K562 (cell line): ENCODE results near the gene RERE. TPM values are rescaled to one million over a fixed set of nuclear protein-coding genes. Genes with fewer than 3 reads are reported as not detected.

Experiments
- CBX3 ChIP-seq, 2 experiments: IDR thresholded peaks; 1 replicate in 1 of 2; 2 replicates in 1 of 2; pipeline ENCODE4 v1.6.1; 2012; ENCODE audit warnings: inconsistent platforms in 2 of 2, low read length in 2 of 2, borderline replicate concordance in 1 of 2, control low read depth in 1 of 2
- CEBPB ChIP-seq: fragments of 450-650 bp; IDR thresholded peaks from 2 replicates; pipeline ENCODE4 v1.6.1; 2016; ENCODE audit warnings: missing genetic modification characterization, missing compliant biosample characterization
- DACH1 ChIP-seq: fragments of 450-650 bp; IDR thresholded peaks from 2 replicates; pipeline ENCODE4 v1.6.1; 2018; ENCODE audit not compliant: partially characterized antibody
- DMBX1 ChIP-seq: fragments of 250-450 bp; sonication (Bioruptor Pico); IDR thresholded peaks from 2 replicates; pipeline ENCODE4 v1.8.0; 2022; ENCODE audit warnings: inconsistent platforms, mild to moderate bottlenecking, moderate library complexity, borderline replicate concordance
- ESRRB ChIP-seq: fragments of 250-450 bp; sonication (Bioruptor Pico); IDR thresholded peaks from 2 replicates; pipeline ENCODE4 v1.5.0; 2020; ENCODE audit warnings: mild to moderate bottlenecking, moderate library complexity, borderline replicate concordance
- GATA2 ChIP-seq: sonication (generic); formaldehyde crosslinking; IDR thresholded peaks from 2 replicates; pipeline ENCODE4 v1.4.0; 2020; ENCODE audit warnings: mild to moderate bottlenecking, missing genetic modification reagents
- HDAC1 ChIP-seq, 2 experiments: fragments of 450-650 bp; IDR thresholded peaks; 2 replicates each; pipeline ENCODE4 v1.6.1; 2016 to 2017; ENCODE audit warnings: inconsistent platforms in 1 of 2, mild to moderate bottlenecking in 1 of 2, moderate library complexity in 1 of 2
- KDM4B ChIP-seq, 2 experiments: fragments of 450-650 bp in 1 of 2; sonication (generic) in 1 of 2; IDR thresholded peaks; 2 replicates each; pipeline ENCODE4 v1.6.1; 2016 to 2017; ENCODE audit warnings: borderline replicate concordance in 2 of 2, antibody characterized with exemption in 1 of 2, low read depth in 1 of 2, mild to moderate bottlenecking in 1 of 2
- MYBL2 ChIP-seq, 2 experiments: fragments of 450-650 bp in 1 of 2; sonication (generic) in 1 of 2; formaldehyde crosslinking in 1 of 2; IDR thresholded peaks; 2 replicates each; pipeline versions ENCODE4 v1.6.1 to v1.8.1; 2017 to 2022; ENCODE audit warnings: borderline replicate concordance in 1 of 2, inconsistent platforms in 1 of 2, low read depth in 1 of 2, mild to moderate bottlenecking in 1 of 2, missing genetic modification reagents in 1 of 2, moderate library complexity in 1 of 2
- NCOR1 ChIP-seq: fragments of 450-650 bp; IDR thresholded peaks from 2 replicates; pipeline ENCODE4 v1.6.1; 2016; ENCODE audit warnings: mild to moderate bottlenecking, moderate library complexity
- NRF1 ChIP-seq, 2 experiments: fragments of 450-650 bp; IDR thresholded peaks in 1 of 2; conservative IDR thresholded peaks in 1 of 2; 2 replicates each; pipeline ENCODE4 v1.6.1; 2014; ENCODE audit warnings: mild to moderate bottlenecking in 2 of 2
- POLR2AphosphoS5 ChIP-seq: IDR thresholded peaks from 2 replicates; pipeline ENCODE4 v1.6.1; 2011; ENCODE audit warnings: mild to moderate bottlenecking, low read depth, low read length, moderate library complexity; ENCODE audit not compliant: control insufficient read depth, insufficient read depth
- SMAD2 ChIP-seq: fragments of 150-350 bp; IDR thresholded peaks from 2 replicates; pipeline ENCODE4 v1.6.1; 2014; ENCODE audit warnings: low read depth, mild to moderate bottlenecking, low read length
- SMAD4 ChIP-seq: fragments of 250-450 bp; sonication (Bioruptor Pico); conservative IDR thresholded peaks from 2 replicates; pipeline ENCODE4 v1.8.0; 2021; ENCODE audit warnings: inconsistent platforms, mild to moderate bottlenecking, moderate library complexity
- TOE1 ChIP-seq, 2 experiments: fragments of 450-650 bp in 1 of 2; sonication (generic) in 1 of 2; formaldehyde crosslinking in 1 of 2; IDR thresholded peaks; 2 replicates each; pipeline versions ENCODE4 v1.7.1 to v1.8.0; 2016 to 2022; ENCODE audit warnings: borderline replicate concordance in 2 of 2, mild to moderate bottlenecking in 2 of 2, antibody characterized with exemption in 1 of 2, inconsistent platforms in 1 of 2, low read depth in 1 of 2, missing genetic modification reagents in 1 of 2, moderate library complexity in 1 of 2
- ZKSCAN8 ChIP-seq: fragments of 200-800 bp; sonication (Bioruptor generic); IDR thresholded peaks from 2 replicates; pipeline ENCODE4 v1.6.1; 2016; ENCODE audit warnings: missing genetic modification characterization, missing compliant biosample characterization
- ZNF175 ChIP-seq: fragments of 200-800 bp; sonication (Bioruptor generic); IDR thresholded peaks from 2 replicates; pipeline ENCODE4 v1.6.1; 2016; ENCODE audit warnings: low read depth, mild to moderate bottlenecking, missing genetic modification characterization, missing compliant biosample characterization
- polyA plus RNA-seq, 8 experiments: library from polyadenylated mRNA; depleted of rRNA in 4 of 8; stranded (reverse) in 5 of 8; unstranded in 3 of 8; fragments of >200 nt; fragmentation: Nextera tagmentation in 2 of 8; fragmentation: Illumina TruSeq in 1 of 8; extraction: Ambion mirVana in 2 of 8; extraction: Trizol in 1 of 8; gene quantifications; 2 replicates each; pipeline versions ENCODE4 v1.2.1 to v1.2.3, GENCODE V29; 2011 to 2014; ENCODE audit warnings: inconsistent platforms in 1 of 8, missing spikeins in 1 of 8
- total RNA-seq, 7 experiments: library from RNA; depleted of rRNA in 6 of 7; stranded (reverse); fragments of >200 nt in 6 of 7; fragmentation: Illumina TruSeq in 2 of 7; extraction: Trizol in 2 of 7; gene quantifications; 2 replicates each; pipeline versions ENCODE4 v1.2.1 to v1.2.3, GENCODE V29; 2011 to 2021; ENCODE audit warnings: low replicate concordance in 1 of 7
- TF ChIP-seq, protein P1 (sequence below): IDR thresholded peaks from 3 replicates; pipeline ENCODE4 v1.6.1; 2011; ENCODE audit warnings: borderline replicate concordance, mild to moderate bottlenecking, moderate library complexity; ENCODE audit not compliant: insufficient read length; ENCODE audit errors: extremely low read depth
- TF ChIP-seq, protein P2 (sequence below): fragments of 250-450 bp; sonication (Bioruptor Pico); IDR thresholded peaks from 2 replicates; pipeline ENCODE4 v1.8.0; 2022; ENCODE audit warnings: moderate library complexity, mild to moderate bottlenecking, inconsistent platforms
- TF ChIP-seq, protein P3 (sequence below): sonication (generic); formaldehyde crosslinking; IDR thresholded peaks from 2 replicates; pipeline ENCODE4 v1.8.0; 2022; ENCODE audit warnings: mild to moderate bottlenecking, missing genetic modification reagents

Gene RERE
- total and polyA plus RNA-seq, 9 of the 15 experiments (the other 6 are each of a cell fraction or from before 2014, with no cell fraction given): 3.0 to 51.5 (median 13.4) TPM

DNA sequence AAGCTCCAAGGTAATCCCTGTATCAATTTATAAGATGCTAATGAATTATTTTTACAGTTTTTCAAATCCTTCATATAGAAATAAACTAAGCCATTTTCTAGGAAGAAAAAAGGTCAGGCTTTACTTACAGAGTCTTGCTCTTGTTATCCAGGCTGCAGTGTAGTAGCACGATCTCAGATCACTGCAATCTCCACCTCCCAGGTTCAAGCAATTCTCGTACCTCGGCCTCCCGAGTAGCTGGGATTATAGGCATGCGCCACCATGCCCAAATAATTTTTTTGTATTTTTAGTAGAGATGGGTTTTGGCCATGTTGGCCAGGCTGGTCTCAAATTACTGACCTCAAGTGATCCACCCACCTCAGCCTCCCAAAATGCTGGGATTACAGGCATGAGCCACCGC lies 27.0 kb downstream of the RERE start (continued):
- no peak for TF ChIP-seq ZKSCAN8 (CRISPR knock-in tag)
- TF ChIP-seq SMAD4 (CRISPR knock-in tag): peak; percentile 36; the same call in 1 of the 2 replicates
- TF ChIP-seq ESRRB: no peak
- TF ChIP-seq DMBX1 (CRISPR knock-in tag): peak; percentile 85; the same call in 1 of the 2 replicates
- no peak for TF ChIP-seq CEBPB (tag)
- peak; percentile 24 to 47; a peak in 1 of 4 replicates for TF ChIP-seq NRF1 (conservative IDR thresholded peaks at IDR 0.05 in 1 of 2, IDR thresholded peaks at IDR 0.05 in 1 of 2)
- TF ChIP-seq ZNF175 (CRISPR knock-in tag): peak; percentile 47; the same call in 1 of the 2 replicates
- TF ChIP-seq GATA2 (CRISPR knock-in tag): peak; percentile 13; the same call in 1 of the 2 replicates
- TF ChIP-seq, protein P1, sequence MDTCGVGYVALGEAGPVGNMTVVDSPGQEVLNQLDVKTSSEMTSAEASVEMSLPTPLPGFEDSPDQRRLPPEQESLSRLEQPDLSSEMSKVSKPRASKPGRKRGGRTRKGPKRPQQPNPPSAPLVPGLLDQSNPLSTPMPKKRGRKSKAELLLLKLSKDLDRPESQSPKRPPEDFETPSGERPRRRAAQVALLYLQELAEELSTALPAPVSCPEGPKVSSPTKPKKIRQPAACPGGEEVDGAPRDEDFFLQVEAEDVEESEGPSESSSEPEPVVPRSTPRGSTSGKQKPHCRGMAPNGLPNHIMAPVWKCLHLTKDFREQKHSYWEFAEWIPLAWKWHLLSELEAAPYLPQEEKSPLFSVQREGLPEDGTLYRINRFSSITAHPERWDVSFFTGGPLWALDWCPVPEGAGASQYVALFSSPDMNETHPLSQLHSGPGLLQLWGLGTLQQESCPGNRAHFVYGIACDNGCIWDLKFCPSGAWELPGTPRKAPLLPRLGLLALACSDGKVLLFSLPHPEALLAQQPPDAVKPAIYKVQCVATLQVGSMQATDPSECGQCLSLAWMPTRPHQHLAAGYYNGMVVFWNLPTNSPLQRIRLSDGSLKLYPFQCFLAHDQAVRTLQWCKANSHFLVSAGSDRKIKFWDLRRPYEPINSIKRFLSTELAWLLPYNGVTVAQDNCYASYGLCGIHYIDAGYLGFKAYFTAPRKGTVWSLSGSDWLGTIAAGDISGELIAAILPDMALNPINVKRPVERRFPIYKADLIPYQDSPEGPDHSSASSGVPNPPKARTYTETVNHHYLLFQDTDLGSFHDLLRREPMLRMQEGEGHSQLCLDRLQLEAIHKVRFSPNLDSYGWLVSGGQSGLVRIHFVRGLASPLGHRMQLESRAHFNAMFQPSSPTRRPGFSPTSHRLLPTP: no peak
- TF ChIP-seq, protein P2, sequence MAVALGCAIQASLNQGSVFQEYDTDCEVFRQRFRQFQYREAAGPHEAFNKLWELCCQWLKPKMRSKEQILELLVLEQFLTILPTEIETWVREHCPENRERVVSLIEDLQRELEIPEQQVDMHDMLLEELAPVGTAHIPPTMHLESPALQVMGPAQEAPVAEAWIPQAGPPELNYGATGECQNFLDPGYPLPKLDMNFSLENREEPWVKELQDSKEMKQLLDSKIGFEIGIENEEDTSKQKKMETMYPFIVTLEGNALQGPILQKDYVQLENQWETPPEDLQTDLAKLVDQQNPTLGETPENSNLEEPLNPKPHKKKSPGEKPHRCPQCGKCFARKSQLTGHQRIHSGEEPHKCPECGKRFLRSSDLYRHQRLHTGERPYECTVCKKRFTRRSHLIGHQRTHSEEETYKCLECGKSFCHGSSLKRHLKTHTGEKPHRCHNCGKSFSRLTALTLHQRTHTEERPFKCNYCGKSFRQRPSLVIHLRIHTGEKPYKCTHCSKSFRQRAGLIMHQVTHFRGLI (CRISPR knock-in tag): no peak
- TF ChIP-seq TOE1 (IDR thresholded peaks at IDR 0.05; ENCODE audit: borderline replicate concordance): 0 out of 2 replicates have a peak, but pooled peaks have one; percentile 5
- no peak for TF ChIP-seq TOE1 (CRISPR knock-in tag; IDR thresholded peaks at IDR 0.05; ENCODE audit: borderline replicate concordance, low read depth)
- no peak for TF ChIP-seq DACH1
- peak; percentile 28; the same call in 1 of the 2 replicates for TF ChIP-seq POLR2AphosphoS5
- TF ChIP-seq HDAC1 (IDR thresholded peaks at IDR 0.05): 0 out of 4 replicates have a peak, but pooled peaks of 1 of the 2 experiments have one; percentile 10
- TF ChIP-seq, protein P3, sequence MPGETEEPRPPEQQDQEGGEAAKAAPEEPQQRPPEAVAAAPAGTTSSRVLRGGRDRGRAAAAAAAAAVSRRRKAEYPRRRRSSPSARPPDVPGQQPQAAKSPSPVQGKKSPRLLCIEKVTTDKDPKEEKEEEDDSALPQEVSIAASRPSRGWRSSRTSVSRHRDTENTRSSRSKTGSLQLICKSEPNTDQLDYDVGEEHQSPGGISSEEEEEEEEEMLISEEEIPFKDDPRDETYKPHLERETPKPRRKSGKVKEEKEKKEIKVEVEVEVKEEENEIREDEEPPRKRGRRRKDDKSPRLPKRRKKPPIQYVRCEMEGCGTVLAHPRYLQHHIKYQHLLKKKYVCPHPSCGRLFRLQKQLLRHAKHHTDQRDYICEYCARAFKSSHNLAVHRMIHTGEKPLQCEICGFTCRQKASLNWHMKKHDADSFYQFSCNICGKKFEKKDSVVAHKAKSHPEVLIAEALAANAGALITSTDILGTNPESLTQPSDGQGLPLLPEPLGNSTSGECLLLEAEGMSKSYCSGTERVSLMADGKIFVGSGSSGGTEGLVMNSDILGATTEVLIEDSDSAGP (CRISPR knock-in tag): no peak
- TF ChIP-seq SMAD2: no peak
- TF ChIP-seq KDM4B (IDR thresholded peaks at IDR 0.05; ENCODE audit: borderline replicate concordance in 2 of 2, low read depth in 1 of 2): no peak
- peak; percentile 32; the same call in 1 of the 2 replicates for TF ChIP-seq NCOR1
- no peak for TF ChIP-seq MYBL2 (IDR thresholded peaks at IDR 0.05; ENCODE audit: low read depth)
- TF ChIP-seq MYBL2 (CRISPR knock-in tag; IDR thresholded peaks at IDR 0.05; ENCODE audit: borderline replicate concordance): no peak
- no peak for TF ChIP-seq CBX3 (IDR thresholded peaks at IDR 0.05; ENCODE audit: borderline replicate concordance in 1 of 2, low read length in 2 of 2)
